Mucosa of stomach (tissue), 1 donor: Measurements from ENCODE around the gene MAJIN.

ENCODE experiments used
- H3K27me3 ChIP-seq: one replicate; pipeline ENCODE4 v1.7.0; 2013; ENCODE audit warnings: mild to moderate bottlenecking, low read length; ENCODE audit not compliant: control insufficient read depth, insufficient read depth
- H3K36me3 ChIP-seq: one replicate; pipeline ENCODE4 v1.7.0; 2013; ENCODE audit warnings: low read length; ENCODE audit not compliant: control insufficient read depth, insufficient read depth
- H3K4me1 ChIP-seq: one replicate; pipeline ENCODE4 v1.7.0; 2013; ENCODE audit warnings: mild to moderate bottlenecking, low read length; ENCODE audit not compliant: control insufficient read depth, insufficient read depth
- H3K4me3 ChIP-seq: one replicate; pipeline ENCODE4 v1.7.0; 2013; ENCODE audit warnings: low read length
- H3K9ac ChIP-seq: one replicate; pipeline ENCODE4 v1.7.0; 2013; ENCODE audit warnings: mild to moderate bottlenecking, low read length, moderate library complexity
- H3K9me3 ChIP-seq: one replicate; pipeline ENCODE4 v1.7.0; 2013; ENCODE audit warnings: mild to moderate bottlenecking, low read length, moderate library complexity; ENCODE audit not compliant: control insufficient read depth
- donor health status: Pancreatic carcinoma.

The MAJIN gene

DNA sequence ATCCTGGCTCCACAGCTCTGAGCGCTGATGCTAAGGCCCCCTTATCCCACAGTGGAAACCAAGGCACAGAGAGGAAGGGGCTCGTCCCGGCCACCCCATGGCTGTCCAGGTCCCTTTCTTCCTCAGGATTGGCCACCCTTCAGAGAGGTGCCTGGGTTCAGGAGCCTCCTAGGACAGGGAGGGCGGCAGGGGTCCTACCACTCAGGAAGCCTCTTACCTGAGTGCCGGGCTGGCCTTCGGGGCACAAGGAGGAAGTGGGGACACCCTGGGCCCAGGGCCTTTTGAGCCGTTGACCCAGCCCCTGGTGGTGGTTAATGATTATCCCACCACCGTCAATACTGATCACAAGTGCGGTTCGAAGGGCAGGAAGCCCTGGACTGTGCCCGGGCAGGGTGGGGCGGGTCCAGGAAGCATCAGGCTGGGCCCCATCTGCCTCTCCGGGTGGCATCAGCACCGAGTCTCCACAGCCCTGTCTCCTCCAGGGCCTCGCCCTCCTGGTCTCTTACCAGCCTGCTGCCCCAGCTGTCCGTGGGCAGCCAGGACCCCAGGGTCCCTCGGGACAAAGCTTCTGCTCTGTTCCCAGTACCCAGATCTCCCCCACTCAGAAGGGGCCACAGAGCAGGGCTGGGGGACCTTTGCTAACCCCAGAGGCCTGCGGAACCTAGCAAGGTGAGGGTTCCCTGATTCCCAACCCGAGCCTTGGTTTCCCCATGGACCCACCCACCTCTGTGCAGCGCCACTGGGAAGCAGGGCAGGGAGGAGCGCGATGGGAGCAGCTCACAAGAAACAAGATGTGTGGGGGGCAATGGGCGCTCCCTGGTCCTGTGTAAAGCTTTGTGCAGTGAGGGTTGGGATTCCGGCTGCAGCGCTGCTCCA, 78.5 kb downstream of the MAJIN start:
- peak overlapping the region; percentile 98 for H3K9ac ChIP-seq
- no peaks in the 10 kb centered on the region for H3K27me3 ChIP-seq
- H3K4me1 ChIP-seq, result peaks cover 35% of the 10 kb centered on the region
- peak overlapping the region; percentile 93 for H3K4me3 ChIP-seq
- H3K9me3 ChIP-seq, result no peaks in the 10 kb centered on the region
- peaks cover 12% of the 10 kb centered on the region for H3K36me3 ChIP-seq

- H3K4me3 ChIP-seq, result peak overlapping the region; percentile 93
- H3K9ac ChIP-seq, result peak overlapping the region; percentile 98
- H3K9me3 ChIP-seq, result no peaks in the 10 kb centered on the region
- H3K4me1 ChIP-seq, result peaks cover 41% of the 10 kb centered on the region
- H3K27me3 ChIP-seq, result no peaks in the 10 kb centered on the region
- peaks cover 12% of the 10 kb centered on the region for H3K36me3 ChIP-seq
Measured at GRCh38 chr11:64892838-64893193, 79.1 kb downstream of the MAJIN start.

GRCh38 chr11:64892411-64892831, 79.5 kb downstream of the MAJIN start:
- H3K9ac ChIP-seq, result peak overlapping the region; percentile 98
- peaks cover 12% of the 10 kb centered on the region for H3K36me3 ChIP-seq
- peak overlapping the region; percentile 93 for H3K4me3 ChIP-seq
- no peaks in the 10 kb centered on the region for H3K9me3 ChIP-seq
- peaks cover 45% of the 10 kb centered on the region for H3K4me1 ChIP-seq
- H3K27me3 ChIP-seq, result no peaks in the 10 kb centered on the region

- Histone ChIP-seq H3K36me3 (peaks cover 12% of the 10 kb centered on the region), H3K27me3 (no peaks in the 10 kb centered on the region), H3K4me3 (peak overlapping the region; percentile 93), H3K4me1 (peaks cover 48% of the 10 kb centered on the region), H3K9ac (peak overlapping the region; percentile 98), H3K9me3 (no peaks in the 10 kb centered on the region)
Measured at GRCh38 chr11:64891880-64892279, 80.0 kb downstream of the MAJIN start.

GRCh38 chr11:64891215-64891848, 80.6 kb downstream of the MAJIN start:
- H3K4me3 ChIP-seq, result peak overlapping the region; percentile 93
- no peaks in the 10 kb centered on the region for H3K9me3 ChIP-seq
- peaks cover 48% of the 10 kb centered on the region for H3K4me1 ChIP-seq
- H3K9ac ChIP-seq, result peak overlapping the region; percentile 98
- H3K36me3 ChIP-seq, result peaks cover 12% of the 10 kb centered on the region
- no peaks in the 10 kb centered on the region for H3K27me3 ChIP-seq

DNA sequence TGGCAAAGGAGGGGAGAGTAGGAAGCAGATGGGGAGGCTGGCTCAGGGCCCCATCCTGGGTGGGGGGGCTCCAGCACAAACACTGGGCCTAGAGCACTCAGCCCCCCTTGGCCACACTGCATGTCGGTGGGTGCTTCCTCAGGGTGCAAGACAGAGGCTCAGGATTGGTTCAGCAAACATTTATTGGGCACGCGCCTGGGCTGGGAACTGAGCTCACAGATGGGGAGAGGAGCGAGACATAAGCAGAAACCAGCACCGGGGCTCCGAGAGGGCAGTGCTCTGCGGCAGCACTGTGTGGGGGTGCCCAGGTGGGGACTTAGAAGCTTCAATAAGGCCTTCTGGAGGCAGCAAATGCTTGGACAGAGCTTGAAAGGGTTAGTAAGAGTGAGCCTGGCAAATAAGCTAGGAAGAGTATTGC, 81.4 kb downstream of the MAJIN start:
- Histone ChIP-seq H3K4me1 (peaks cover 56% of the 10 kb centered on the region), H3K4me3 (peak overlapping the region; percentile 53), H3K27me3 (no peaks in the 10 kb centered on the region), H3K9me3 (no peaks in the 10 kb centered on the region), H3K9ac (peak overlapping the region; percentile 98), H3K36me3 (peaks cover 12% of the 10 kb centered on the region)

DNA sequence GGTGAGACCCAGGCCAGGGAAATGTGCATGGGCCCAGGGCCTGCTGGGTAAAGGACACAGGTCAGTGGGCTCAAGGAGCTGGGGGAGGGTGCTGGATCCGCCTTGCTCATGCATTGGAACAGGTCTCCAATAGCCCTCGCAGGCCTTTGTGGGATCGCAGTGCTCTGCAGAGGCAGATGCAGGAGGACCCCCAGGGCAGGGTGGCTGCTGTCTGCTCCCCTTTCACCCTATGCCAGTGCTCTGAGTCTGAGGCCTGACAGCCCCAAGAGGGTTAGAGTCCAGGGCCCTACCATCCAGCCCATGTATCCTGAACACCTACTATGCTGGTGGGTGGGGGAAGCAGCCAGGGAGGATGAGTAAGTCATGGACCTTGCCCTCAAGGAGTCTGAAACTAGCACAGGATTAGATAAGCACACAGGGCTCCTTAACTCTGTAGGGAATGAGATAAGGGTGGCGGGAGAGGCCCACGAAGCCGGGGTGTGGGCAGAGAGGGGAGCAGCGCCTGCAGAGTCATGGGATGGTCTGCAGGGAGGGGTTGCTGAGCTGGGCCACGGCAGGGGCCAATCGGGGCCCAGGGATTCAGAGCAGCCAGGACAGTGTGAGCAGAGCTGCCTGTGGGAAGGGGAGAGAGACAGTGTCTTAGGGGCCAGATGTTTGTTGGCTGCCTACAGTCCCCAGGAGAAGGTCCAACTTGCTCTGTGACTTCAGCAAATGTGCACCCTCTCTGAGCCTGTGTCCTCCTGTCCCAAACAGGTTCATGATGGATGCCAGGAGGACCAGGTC, 83.0 kb downstream of the MAJIN start:
- peak overlapping the region; percentile 62 for H3K9ac ChIP-seq

GRCh38 chr11:64888406-64888728, 83.5 kb downstream of the MAJIN start:
- peak overlapping the region; percentile 62 for H3K9ac ChIP-seq
- H3K4me1 ChIP-seq, result peaks cover 47% of the 10 kb centered on the region
- peak overlapping the region; percentile 1 for H3K4me3 ChIP-seq
- H3K9me3 ChIP-seq, result no peaks in the 10 kb centered on the region
- H3K36me3 ChIP-seq, result peaks cover 12% of the 10 kb centered on the region
- H3K27me3 ChIP-seq, result no peaks in the 10 kb centered on the region

More for the DNA sequence above, 83.0 kb downstream of the MAJIN start:
- Histone ChIP-seq H3K4me3 (peak overlapping the region; percentile 2), H3K9me3 (no peaks in the 10 kb centered on the region), H3K27me3 (no peaks in the 10 kb centered on the region), H3K4me1 (peaks cover 53% of the 10 kb centered on the region), H3K36me3 (peaks cover 12% of the 10 kb centered on the region)
